Neural progenitor cell (in vitro differentiated cells): Measurements from ENCODE around the gene HYDIN.
"Not testable (repeated sequence)": the region's sequence is repeated elsewhere in the genome, so short reads cannot be mapped to it uniquely, and the experiment has no call there.

Source experiments
- CTCF ChIP-seq: fragments of 200-600 bp; sonication (generic); IDR thresholded peaks from 2 replicates; pipeline ENCODE4 v1.5.1; 2017; ENCODE audit warnings: antibody characterized with exemption, mild to moderate bottlenecking
- EZH2 ChIP-seq: fragments of 200-600 bp; sonication (generic); IDR thresholded peaks from 2 replicates; pipeline ENCODE4 v1.6.1; 2017; ENCODE audit warnings: antibody characterized with exemption, mild to moderate bottlenecking, moderate library complexity
- EZH2phosphoT487 ChIP-seq: fragments of 200-600 bp; sonication (generic); IDR thresholded peaks from 2 replicates; pipeline ENCODE4 v1.6.1; 2017; ENCODE audit warnings: antibody characterized with exemption

GRCh38 chr16:70920661-70921060 is 309.9 kb downstream of the HYDIN start:
- TF ChIP-seq EZH2, CTCF, EZH2phosphoT487: not testable (repeated sequence)
